GM21515 (cell line): ENCODE results near the gene UBXN10.

Experiments used
- ATAC-seq: cut with Tn5 transposase; IDR thresholded peaks from one replicate; pipeline ENCODE4 v1.9.1; 2021; ENCODE audit not compliant: unreplicated experiment

Gene UBXN10, protein sequence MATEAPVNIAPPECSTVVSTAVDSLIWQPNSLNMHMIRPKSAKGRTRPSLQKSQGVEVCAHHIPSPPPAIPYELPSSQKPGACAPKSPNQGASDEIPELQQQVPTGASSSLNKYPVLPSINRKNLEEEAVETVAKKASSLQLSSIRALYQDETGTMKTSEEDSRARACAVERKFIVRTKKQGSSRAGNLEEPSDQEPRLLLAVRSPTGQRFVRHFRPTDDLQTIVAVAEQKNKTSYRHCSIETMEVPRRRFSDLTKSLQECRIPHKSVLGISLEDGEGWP

DNA sequence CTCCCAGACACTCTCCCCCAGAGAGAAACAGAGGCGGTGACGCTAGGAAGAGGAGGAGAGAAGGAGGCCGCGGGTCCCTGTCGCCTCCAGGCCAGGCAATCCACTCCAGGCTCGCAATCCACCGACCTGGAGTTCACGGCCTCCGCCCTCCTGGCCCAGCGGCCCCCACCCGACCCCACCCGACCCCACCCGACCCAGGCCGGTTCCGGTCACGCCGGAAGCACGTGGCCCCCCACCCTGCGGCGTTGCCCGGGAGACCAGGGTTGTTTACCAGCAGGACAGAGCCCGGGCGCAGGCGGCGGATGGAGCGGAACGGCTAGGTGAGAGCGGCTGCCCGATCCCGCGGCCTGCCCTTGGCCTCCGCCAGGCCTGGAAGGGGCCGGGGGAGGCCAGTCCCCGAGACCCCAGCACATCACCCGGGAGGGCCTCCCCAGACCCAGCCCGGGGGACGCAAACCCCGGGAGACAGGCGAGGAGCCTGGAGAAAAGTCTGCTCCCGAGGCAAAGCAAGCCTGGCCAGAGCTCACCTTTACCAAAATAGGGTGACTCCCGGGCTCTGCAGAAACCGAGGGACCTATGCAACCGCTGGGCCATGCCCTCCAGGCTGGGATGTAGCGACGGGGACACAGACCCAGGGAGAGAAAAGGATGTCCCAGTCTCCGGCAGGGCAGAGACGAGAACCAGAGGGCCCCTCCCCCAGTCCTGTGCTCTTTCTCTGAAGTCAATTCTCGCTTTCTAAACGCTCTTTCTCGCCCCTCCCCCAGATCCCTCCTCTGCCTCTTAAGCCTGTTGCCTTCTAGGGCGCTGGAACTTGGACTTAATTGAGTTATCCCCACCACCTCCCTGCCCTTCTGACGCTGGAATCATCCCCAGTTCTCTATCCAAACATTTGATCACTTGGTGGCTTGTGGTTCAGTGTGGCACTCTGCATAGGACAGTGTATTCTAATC is at the start of gene UBXN10, which contains the start of gene PLA2G2C:
Gene UBXN10 (plus strand): TSS at position 263 of the 949 bp plus-strand sequence. CDS start 4,466 bp downstream, outside the sequence.
Gene PLA2G2C (minus strand): TSS at position 685 of the 949 bp plus-strand sequence. CDS start 9,155 bp downstream, outside the sequence.
- no peak for ATAC-seq

- no peak for ATAC-seq
Measured at GRCh38 chr1:20136249-20136648, 49.6 kb upstream of the UBXN10 start.

DNA sequence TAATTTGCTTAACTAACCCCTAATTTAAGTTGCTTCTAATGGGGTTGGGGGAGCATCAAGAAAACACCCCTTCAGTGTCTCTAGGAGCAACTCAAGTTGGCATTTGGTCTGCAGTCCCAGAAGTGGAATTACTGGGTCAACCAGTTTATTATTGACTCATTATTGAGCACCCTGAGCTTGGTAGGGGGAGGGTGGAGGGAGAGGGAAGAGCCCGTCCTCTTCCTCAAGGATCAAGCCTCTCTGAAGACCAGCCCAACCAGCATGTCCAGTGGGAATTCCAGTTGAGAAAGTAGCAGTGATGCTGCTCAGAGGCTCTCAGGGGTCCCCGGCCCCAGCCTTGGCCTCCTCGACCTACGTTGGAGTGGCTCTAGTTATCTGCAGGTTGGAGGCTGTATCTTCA is 48.8 kb upstream of the UBXN10 start:
- ATAC-seq, result no peak

GRCh38 chr1:20137604-20138003 is 48.3 kb upstream of the UBXN10 start:
- no peak for ATAC-seq

DNA sequence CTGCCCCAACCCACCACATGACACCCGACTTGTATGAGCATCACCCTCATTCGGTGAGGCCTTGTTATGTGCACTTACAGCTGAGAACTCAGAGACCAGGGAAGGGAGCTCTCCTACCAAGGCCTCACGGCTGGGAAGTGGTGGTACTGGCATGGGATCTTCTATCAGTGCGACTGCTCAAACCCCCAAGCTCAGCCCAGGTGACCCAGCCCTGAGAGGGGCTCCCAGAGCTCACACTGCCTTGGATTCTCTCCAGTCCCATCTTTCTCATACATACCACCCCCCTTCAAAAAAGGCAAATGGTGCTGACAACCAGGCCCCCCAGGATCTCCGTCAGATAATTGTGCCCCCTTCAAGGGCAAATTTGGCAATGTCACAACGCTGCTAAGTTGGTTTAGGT is 47.5 kb upstream of the UBXN10 start:
- no peak for ATAC-seq

GRCh38 chr1:20138961-20139550 is 46.8 kb upstream of the UBXN10 start, which contains the start of gene PLA2G2F:
TSS of gene PLA2G2F (plus strand) at chr1:20139323. CDS start at chr1:20139428, 105 bp downstream.
- ATAC-seq, result no peak

GRCh38 chr1:20139776-20140612 is 45.9 kb upstream of the UBXN10 start:
- ATAC-seq, result no peak

GRCh38 chr1:20141001-20141400 is 44.9 kb upstream of the UBXN10 start:
- ATAC-seq, result no peak

DNA sequence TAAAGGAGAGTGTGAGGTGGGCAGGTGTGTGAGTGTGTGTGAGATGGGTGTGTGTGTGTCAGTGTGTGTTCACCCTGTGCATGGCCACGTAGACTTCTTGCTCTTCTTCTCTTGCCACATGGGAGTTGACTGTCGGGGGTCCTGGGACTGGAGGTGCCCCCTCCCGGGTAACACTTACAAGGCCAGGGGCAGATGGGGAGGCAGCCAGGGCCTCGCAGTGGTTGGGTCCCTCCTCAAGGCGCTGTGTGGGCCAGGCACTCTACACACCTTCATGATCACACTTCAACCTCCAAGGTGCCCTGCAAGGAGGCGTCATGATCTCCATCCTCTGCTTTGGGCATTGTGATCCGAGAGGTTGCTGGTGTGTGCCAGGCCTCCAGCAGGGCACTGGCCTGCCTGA is 44.4 kb upstream of the UBXN10 start:
- no peak for ATAC-seq

DNA sequence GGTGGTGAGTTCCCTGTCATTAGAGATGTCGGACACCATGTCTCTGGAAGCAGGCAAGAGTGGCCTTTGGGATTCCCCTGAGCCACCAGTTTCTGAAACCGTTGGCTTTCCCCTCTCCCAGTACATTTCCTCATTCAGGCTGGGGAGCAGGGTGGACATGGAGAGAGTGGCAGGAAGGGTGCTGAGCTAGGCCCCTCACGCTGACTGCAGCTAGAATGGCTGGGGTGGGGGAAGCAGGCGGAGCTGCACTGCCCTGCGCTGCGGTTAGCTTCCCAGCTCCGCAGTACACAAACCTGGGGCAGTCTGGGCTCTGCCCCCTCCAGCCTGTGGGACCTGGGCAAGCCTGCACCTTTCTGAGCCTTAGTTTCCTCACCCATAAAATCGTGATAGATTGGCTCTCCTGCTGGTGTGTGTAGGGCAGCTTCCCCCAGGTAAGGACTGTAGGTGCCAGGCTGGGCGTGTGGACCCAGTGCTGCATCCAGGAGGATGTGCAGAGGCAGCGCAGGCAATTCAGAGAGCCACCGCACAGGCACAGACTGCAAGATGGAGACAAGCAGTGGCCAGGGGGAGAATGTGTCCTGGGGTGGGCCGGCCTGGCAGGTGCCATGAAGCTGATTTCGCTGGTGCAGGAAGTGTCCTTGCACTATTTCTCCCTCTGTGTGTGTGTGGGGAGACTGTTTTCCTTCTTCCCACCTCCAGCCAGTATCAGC is 43.7 kb upstream of the UBXN10 start:
- ATAC-seq, result no peak

DNA sequence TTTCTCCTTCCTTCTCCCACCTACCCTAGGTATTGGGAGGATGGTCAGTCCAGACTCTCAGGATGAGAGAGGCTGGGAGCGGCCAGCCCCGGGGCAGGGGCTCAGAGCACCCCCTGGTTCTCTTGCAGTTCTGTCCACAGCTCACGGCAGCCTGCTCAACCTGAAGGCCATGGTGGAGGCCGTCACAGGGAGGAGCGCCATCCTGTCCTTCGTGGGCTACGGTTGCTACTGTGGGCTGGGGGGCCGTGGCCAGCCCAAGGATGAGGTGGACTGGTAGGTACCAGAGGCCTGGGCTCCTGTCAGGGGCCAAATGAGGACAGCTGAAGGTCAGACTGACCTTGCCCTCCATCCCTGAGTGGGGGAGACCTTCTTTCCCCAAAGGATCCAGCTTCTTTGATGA is 42.6 kb upstream of the UBXN10 start:
- no peak for ATAC-seq

DNA sequence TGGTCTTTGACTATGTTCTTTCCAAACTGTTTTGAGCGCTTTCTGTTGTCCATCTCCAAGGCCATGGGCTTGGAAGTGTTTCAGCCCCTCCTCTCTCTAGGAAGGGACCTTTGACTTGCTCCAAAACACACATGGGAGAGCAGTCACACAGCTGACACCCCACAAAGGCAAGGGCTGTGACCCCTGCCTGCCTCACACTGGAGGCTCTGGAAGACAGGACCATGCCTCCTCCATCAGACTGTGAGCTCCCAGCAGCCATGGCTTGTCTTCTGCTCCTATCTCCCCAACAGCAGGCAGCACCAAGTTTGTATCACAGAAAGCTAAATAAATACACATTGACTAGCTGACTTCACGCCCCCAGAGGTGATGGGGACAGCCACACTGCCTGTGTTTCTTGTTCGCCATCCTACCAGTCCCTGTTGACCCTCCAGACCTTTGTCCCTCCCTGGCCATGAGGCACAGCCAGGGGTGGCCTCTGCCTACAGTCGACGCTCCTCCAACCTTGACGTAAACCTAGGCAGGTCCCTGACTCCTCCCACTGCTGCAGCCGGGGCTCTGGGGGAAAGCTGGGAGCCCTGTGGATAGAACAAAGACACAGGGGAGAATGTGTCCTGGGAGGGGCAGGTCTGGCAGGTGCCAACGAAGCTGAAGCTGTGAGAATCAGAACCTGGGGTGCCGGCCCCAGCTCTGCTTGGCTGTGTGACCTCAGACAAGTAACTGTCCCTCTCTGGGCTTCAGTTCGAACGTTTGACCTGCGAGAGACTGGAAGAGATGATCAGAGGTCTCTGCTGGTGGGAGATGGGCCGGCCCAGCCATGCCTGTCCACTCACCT is 41.9 kb upstream of the UBXN10 start:
- ATAC-seq, result no peak

DNA sequence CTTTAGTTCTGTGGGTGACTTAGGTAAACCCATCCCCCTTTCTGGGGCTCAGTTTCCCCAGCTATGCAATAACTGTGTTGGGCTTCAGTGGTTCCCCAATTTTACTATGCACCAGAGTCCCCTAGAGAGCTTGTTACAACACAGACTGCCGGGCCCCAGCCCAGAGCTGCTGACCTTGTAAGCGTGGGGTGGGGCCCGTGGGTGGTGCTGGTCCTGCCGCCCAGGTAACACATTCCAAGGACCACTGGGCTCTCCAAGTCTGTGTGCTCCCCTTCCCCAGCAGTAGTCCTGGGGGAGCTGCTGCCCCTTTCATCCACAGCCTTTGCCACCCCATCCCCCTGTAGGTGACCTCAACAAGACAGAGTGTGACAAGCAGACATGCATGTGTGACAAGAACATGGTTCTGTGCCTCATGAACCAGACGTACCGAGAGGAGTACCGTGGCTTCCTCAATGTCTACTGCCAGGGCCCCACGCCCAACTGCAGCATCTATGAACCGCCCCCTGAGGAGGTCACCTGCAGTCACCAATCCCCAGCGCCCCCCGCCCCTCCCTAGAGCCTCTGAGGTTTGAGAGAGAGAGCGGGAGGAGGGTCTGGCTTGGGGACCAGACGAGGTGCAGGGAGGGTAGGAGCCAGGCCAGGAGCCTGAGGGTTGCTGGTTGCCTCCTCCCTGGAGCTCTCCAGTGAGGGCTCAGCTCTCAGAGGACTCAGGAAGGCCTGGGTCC is 37.9 kb upstream of the UBXN10 start:
- no peak for ATAC-seq

DNA sequence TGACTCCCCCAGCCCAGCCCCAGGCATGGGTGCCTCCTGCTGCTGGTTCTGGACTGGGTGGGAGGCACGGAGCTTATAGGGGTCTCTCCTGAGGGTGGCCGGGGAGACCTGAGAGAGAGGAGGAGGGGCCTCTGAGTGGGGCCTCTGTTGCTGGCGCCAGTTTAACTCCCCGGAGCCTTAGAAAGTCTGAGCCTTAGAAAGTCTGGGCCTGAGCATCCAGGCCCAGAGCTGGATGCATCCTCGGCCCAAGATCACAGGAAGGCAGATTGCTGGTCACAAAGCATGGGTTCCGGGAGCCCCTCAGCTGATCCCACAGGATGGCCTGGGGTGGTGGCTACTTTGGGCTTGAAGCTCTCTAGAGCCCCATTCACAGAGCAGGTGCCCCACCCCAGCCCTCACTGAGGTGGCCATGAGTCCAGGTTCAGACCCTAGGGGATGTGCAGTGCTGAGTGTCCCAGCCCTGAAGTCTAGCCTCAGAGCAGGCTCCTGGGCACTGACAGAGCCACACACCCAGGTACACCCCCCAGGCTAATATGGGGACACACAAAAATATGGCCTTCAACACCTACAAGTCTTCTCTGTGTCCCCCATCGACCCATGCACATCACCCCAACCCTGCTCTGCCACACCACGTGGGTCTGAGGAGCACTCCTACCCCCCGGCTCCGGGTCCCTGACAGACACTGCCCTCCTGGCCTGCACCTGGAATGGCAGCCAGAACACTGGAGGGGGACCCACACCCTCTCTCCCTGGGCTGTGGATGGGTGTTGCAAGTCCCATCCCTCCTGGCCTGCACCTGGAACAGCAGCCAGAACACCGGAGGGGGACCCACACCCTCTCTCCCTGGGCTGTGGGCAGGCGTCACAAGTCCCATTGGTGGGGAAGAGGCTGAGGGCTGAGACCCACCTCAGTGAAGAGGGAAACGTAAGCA is 37.1 kb upstream of the UBXN10 start:
- ATAC-seq, result no peak

DNA sequence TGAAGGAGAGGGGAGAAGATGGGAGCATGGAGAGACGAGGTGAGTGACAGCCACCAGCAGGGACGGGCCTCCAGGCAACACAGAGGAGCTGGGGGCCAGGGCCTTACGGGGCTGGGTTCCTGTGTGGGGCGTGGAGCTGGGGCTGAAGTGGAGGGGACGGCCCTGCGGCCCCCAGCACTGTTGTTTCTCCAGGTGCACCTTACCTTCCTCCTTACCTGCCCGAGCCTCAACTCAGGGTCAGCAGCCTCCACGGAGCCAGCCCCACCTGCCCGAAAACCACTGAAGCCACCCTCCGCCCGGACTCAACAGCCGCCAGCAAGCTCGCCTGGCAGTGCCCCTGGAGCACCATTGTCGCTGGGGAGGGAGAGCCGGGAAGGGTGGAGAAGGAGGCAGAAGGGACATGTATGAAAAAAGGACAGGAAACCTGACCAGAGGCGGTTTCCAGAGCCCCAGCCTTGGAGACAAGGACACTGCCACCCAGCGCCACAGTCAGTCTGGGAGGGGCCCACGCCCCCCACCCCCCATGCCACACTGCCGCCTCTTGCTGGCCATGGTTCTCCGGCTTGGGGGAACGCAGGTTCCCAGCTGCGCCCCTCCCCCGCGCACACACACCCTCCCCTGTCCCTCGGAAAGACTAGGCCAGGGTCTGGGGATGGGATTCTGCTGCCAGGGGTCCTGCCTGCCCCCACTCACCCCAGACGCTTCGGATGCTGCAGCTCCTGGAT is 36.1 kb upstream of the UBXN10 start:
- ATAC-seq, result no peak

GRCh38 chr1:20150326-20150705 is 35.6 kb upstream of the UBXN10 start:
- ATAC-seq, result no peak

- ATAC-seq, result no peak
Measured at GRCh38 chr1:20150969-20151368, 34.9 kb upstream of the UBXN10 start.
